Measurements from ENCODE around the gene SYT5. TPM values are rescaled to one million over a fixed set of nuclear protein-coding genes. Genes with fewer than 3 reads are reported as not detected.

The SYT5 gene
- total and polyA plus RNA-seq, 10 of the 15 experiments (the other 5 are each of a cell fraction or from before 2014, with no cell fraction given) = 0.04 to 0.79 (median 0.26) TPM; not detected in 7

GRCh38 chr19:55186080-55186479 is 6.0 kb upstream of the SYT5 start:
- Histone ChIP-seq H2AFZ (ENCODE audit: control insufficient read depth, low read depth, low read length) (no peak overlapping the region), H3K36me3 (ENCODE audit: control insufficient read depth in 2 of 2, insufficient read depth in 2 of 2, low read length in 1 of 2) (no peaks in the 10 kb centered on the region), H3K27me3 (replicated peaks in 1 of 2; ENCODE audit: control insufficient read depth in 2 of 2, insufficient read depth in 2 of 2, low read length in 1 of 2) (no peaks in the 10 kb centered on the region; a peak in 1 of 4 replicates), H3K27ac (ENCODE audit: control insufficient read depth, insufficient read depth) (no peak overlapping the region), H3K9ac (ENCODE audit: control insufficient read depth, insufficient read depth, low read length) (no peak overlapping the region), H3K9me3 (replicated peaks; ENCODE audit: control insufficient read depth, insufficient read depth, low read length) (no peaks in the 10 kb centered on the region), H3K4me2 (ENCODE audit: control insufficient read depth, insufficient read depth) (no peak overlapping the region), H3K79me2 (ENCODE audit: control insufficient read depth, insufficient read depth, low read length) (no peaks in the 10 kb centered on the region), H3K4me3 (no peak overlapping the region), H3K4me1 (ENCODE audit: control insufficient read depth, insufficient read depth, low read length) (no peaks in the 10 kb centered on the region), H4K20me1 (ENCODE audit: control insufficient read depth, insufficient read depth) (no peaks in the 10 kb centered on the region)
- RAD21 ChIA-PET (ENCODE audit: unreplicated experiment) = no interaction called here
- no peak for TF ChIP-seq RAD21 (IDR thresholded peaks at IDR 0.05; ENCODE audit: insufficient read depth, low read depth, low read length)
- no peak for TF ChIP-seq ZSCAN29 (IDR thresholded peaks at IDR 0.05)
- no peak for TF ChIP-seq CREB1 (IDR thresholded peaks at IDR 0.05; ENCODE audit: low read depth)
- TF ChIP-seq NBN (IDR thresholded peaks at IDR 0.05) = no peak
- TF ChIP-seq TCF12 (IDR thresholded peaks at IDR 0.05; ENCODE audit: low read depth, low read length) = no peak
- no peak for TF ChIP-seq ZBTB33 (IDR thresholded peaks at IDR 0.05)
- TF ChIP-seq ZNF592 (IDR thresholded peaks at IDR 0.05) = no peak
- TF ChIP-seq ZNF207 (IDR thresholded peaks at IDR 0.05; ENCODE audit: borderline replicate concordance) = no peak
- POLR2A ChIA-PET = no interaction called here
- DNase-seq (ENCODE audit: low read depth, low spot score) = no peak
- BruUV-seq (replicated peaks) = no TSS peak
- no peak for ATAC-seq
- FAIRE-seq = no peak
- CTCF ChIA-PET = no interaction called here
- SMC1A ChIA-PET (ENCODE audit: uncharacterized antibody, unreplicated experiment) = no interaction called here
- in situ Hi-C loops (cut with MboI) (no loop called here), intact Hi-C loops (cut with micrococcal nuclease; ENCODE audit: unreplicated experiment) (no loop called here)
- 16% methylated on average over 12 of the region's 12 CpGs for WGBS (ENCODE audit: insufficient coverage, insufficient replicate concordance, low lambda C conversion rate, missing lambda C conversion rate)
